Stimulated activated CD4-positive, alpha-beta T cell treated with anti-CD3 and anti-CD28 coated beads, Interleukin-15, amount 100 ng/mL, for 24 hours (primary cell): ENCODE data around the gene SLC2A9.
"Not testable (repeated sequence)": the region's sequence is repeated elsewhere in the genome, so short reads cannot be mapped to it uniquely, and the experiment has no call there.

Experiments used
- DNase-seq: peaks from one replicate; pipeline ENCODE4 v3.0.0-alpha.2; 2020

The SLC2A9 gene

GRCh38 chr4:9923195-9923812 is 98.0 kb downstream of the SLC2A9 start:
- DNase-seq: no peak

- no peak for DNase-seq
Measured at GRCh38 chr4:9921326-9921725, 100.0 kb downstream of the SLC2A9 start.

GRCh38 chr4:9920029-9920428 is 101.3 kb downstream of the SLC2A9 start:
- DNase-seq: no peak

GRCh38 chr4:9919047-9919446 is 102.2 kb downstream of the SLC2A9 start:
- no peak for DNase-seq

- no peak for DNase-seq
Measured at GRCh38 chr4:9918484-9918883, 102.8 kb downstream of the SLC2A9 start.

- DNase-seq: no peak
Measured at GRCh38 chr4:9916937-9917336, 104.4 kb downstream of the SLC2A9 start.

GRCh38 chr4:9916346-9916745 is 105.0 kb downstream of the SLC2A9 start:
- no peak for DNase-seq

GRCh38 chr4:9913846-9914245 is 107.5 kb downstream of the SLC2A9 start:
- no peak for DNase-seq

GRCh38 chr4:9906996-9907395 is 114.3 kb downstream of the SLC2A9 start:
- DNase-seq: no peak

GRCh38 chr4:9904976-9905587 is 116.2 kb downstream of the SLC2A9 start:
- DNase-seq: peak; percentile 18

GRCh38 chr4:9903317-9903716 is 118.0 kb downstream of the SLC2A9 start:
- DNase-seq: no peak

- no peak for DNase-seq
Measured at GRCh38 chr4:9901257-9901656, 120.0 kb downstream of the SLC2A9 start.

GRCh38 chr4:9900633-9901032 is 120.7 kb downstream of the SLC2A9 start:
- DNase-seq: not testable (repeated sequence)

GRCh38 chr4:9899306-9900055 is 121.8 kb downstream of the SLC2A9 start:
- DNase-seq: no peak

GRCh38 chr4:9898596-9899305 is 122.5 kb downstream of the SLC2A9 start:
- no peak for DNase-seq

- DNase-seq: no peak
Measured at GRCh38 chr4:9895333-9895705, 126.0 kb downstream of the SLC2A9 start.

- no peak for DNase-seq
Measured at GRCh38 chr4:9894644-9895332, 126.5 kb downstream of the SLC2A9 start.

GRCh38 chr4:9893329-9894108 is 127.8 kb downstream of the SLC2A9 start:
- no peak for DNase-seq

- no peak for DNase-seq
Measured at GRCh38 chr4:9891740-9892139, 129.6 kb downstream of the SLC2A9 start.

- DNase-seq: no peak
Measured at GRCh38 chr4:9891056-9891455, 130.2 kb downstream of the SLC2A9 start.

GRCh38 chr4:9889306-9889705 is 132.0 kb downstream of the SLC2A9 start:
- no peak for DNase-seq

- DNase-seq: no peak
Measured at GRCh38 chr4:9885958-9886357, 135.3 kb downstream of the SLC2A9 start.
